ENCODE results near the gene VWA1.

The VWA1 gene

DNA sequence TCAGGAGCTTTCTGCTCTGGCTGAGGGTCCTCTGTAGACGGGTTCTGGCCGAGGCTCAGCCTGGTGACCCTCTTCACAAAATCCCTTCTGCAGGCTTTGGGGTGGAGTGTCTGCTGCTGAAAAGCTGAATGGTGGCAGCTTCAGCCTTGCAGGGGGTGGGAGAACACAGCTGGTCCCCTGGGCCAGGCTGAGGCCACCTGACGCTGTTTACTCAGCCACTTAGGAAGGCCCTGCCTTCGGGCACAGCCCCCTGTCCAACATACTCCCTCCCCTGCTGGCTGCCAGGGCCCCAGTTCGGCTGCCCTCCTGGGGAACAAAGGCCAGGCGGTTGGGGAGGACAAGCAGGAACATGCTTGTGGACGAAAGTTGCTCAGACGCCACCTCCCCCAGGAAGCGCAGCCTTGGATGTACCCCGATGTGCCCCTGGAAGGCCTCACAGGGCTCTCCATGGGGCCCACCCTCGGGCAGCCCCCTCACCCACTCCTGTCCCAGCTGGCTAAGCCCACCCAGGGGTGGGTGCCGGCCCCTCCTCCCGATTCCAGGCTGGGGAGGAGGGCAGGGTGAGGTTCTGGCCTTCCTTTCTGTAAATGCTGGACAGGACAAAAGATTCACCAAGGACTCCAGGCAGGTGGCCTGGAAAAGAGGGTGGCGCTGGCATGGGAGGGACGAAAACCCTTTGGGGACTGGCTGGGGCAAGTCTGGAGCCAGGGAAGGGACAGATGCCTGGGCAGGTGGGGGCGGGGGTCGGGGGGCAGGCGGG lies 14.2 kb upstream of the VWA1 start, which contains the start of gene ANKRD65:
Gene ANKRD65, minus strand, starts transcription at position 130 of the 760 bp plus-strand sequence. CDS start 271 bp downstream, outside the sequence.
- TF ChIP-seq, protein P1, sequence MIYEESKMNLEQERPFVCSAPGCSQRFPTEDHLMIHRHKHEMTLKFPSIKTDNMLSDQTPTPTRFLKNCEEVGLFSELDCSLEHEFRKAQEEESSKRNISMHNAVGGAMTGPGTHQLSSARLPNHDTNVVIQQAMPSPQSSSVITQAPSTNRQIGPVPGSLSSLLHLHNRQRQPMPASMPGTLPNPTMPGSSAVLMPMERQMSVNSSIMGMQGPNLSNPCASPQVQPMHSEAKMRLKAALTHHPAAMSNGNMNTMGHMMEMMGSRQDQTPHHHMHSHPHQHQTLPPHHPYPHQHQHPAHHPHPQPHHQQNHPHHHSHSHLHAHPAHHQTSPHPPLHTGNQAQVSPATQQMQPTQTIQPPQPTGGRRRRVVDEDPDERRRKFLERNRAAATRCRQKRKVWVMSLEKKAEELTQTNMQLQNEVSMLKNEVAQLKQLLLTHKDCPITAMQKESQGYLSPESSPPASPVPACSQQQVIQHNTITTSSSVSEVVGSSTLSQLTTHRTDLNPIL (CRISPR knock-in tag; IDR thresholded peaks at IDR 0.05; ENCODE audit: low read depth): no peak
- no peak for TF ChIP-seq PPARA (CRISPR knock-in tag; IDR thresholded peaks at IDR 0.05; ENCODE audit: borderline replicate concordance)
- no peak for TF ChIP-seq OSR1 (CRISPR knock-in tag; IDR thresholded peaks at IDR 0.05)
- TF ChIP-seq ARNTL (CRISPR knock-in tag; IDR thresholded peaks at IDR 0.05; ENCODE audit: borderline replicate concordance, low read depth): no peak
- TF ChIP-seq, protein P2, sequence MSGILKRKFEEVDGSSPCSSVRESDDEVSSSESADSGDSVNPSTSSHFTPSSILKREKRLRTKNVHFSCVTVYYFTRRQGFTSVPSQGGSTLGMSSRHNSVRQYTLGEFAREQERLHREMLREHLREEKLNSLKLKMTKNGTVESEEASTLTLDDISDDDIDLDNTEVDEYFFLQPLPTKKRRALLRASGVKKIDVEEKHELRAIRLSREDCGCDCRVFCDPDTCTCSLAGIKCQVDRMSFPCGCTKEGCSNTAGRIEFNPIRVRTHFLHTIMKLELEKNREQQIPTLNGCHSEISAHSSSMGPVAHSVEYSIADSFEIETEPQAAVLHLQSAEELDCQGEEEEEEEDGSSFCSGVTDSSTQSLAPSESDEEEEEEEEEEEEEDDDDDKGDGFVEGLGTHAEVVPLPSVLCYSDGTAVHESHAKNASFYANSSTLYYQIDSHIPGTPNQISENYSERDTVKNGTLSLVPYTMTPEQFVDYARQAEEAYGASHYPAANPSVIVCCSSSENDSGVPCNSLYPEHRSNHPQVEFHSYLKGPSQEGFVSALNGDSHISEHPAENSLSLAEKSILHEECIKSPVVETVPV (CRISPR knock-in tag; IDR thresholded peaks at IDR 0.05): no peak
- no peak for TF ChIP-seq GLIS3 (CRISPR knock-in tag; IDR thresholded peaks at IDR 0.05)
- TF ChIP-seq, protein P3, sequence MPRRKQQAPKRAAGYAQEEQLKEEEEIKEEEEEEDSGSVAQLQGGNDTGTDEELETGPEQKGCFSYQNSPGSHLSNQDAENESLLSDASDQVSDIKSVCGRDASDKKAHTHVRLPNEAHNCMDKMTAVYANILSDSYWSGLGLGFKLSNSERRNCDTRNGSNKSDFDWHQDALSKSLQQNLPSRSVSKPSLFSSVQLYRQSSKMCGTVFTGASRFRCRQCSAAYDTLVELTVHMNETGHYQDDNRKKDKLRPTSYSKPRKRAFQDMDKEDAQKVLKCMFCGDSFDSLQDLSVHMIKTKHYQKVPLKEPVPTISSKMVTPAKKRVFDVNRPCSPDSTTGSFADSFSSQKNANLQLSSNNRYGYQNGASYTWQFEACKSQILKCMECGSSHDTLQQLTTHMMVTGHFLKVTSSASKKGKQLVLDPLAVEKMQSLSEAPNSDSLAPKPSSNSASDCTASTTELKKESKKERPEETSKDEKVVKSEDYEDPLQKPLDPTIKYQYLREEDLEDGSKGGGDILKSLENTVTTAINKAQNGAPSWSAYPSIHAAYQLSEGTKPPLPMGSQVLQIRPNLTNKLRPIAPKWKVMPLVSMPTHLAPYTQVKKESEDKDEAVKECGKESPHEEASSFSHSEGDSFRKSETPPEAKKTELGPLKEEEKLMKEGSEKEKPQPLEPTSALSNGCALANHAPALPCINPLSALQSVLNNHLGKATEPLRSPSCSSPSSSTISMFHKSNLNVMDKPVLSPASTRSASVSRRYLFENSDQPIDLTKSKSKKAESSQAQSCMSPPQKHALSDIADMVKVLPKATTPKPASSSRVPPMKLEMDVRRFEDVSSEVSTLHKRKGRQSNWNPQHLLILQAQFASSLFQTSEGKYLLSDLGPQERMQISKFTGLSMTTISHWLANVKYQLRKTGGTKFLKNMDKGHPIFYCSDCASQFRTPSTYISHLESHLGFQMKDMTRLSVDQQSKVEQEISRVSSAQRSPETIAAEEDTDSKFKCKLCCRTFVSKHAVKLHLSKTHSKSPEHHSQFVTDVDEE (CRISPR knock-in tag; IDR thresholded peaks at IDR 0.05): no peak
- no peak for TF ChIP-seq CSDC2 (CRISPR knock-in tag; IDR thresholded peaks at IDR 0.05)
- TF ChIP-seq ZNF70 (CRISPR knock-in tag; IDR thresholded peaks at IDR 0.05): no peak
- no peak for TF ChIP-seq ZFP30 (CRISPR knock-in tag; IDR thresholded peaks at IDR 0.05)
- TF ChIP-seq ZFP3 (CRISPR knock-in tag; IDR thresholded peaks at IDR 0.05): no peak
- no peak for TF ChIP-seq RARB (CRISPR knock-in tag; IDR thresholded peaks at IDR 0.05)
- TF ChIP-seq ZNF8 (CRISPR knock-in tag; IDR thresholded peaks at IDR 0.05): no peak
- TF ChIP-seq ESRRG (CRISPR knock-in tag; IDR thresholded peaks at IDR 0.05): no peak
- no peak for TF ChIP-seq TOX (CRISPR knock-in tag; IDR thresholded peaks at IDR 0.05; ENCODE audit: borderline replicate concordance)
- TF ChIP-seq ISL1 (CRISPR knock-in tag; IDR thresholded peaks at IDR 0.05): no peak
- ATAC-seq: no peak

DNA sequence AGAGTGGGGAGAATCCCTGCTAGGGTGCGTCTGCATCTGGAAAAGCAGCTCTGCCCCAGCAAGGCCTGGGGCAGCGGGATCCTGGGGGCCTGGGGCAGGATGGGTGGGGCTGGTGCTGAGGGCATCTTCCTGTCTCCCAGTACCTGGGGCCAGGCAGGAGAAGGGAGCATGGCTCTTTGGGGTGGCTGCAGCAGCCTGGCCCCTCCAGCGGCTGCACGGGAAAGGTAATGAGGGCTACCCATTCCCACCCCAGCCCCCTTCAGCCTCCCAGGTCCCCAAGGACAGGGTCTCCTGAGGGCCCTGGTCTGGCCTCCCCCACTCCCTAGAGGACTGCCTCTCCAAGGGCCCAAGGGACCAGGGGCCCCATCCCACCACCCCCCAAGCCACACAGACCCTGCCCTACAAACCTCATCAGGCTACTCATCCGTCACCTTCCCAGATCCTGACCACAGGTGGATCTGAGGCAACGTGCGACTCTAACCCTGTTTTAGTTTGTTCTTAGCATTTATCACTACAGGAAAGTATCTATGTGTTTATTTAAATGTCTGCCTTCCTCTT lies 13.5 kb upstream of the VWA1 start:
- no peak for TF ChIP-seq ZFP30 (CRISPR knock-in tag; IDR thresholded peaks at IDR 0.05)
- ATAC-seq: no peak

DNA sequence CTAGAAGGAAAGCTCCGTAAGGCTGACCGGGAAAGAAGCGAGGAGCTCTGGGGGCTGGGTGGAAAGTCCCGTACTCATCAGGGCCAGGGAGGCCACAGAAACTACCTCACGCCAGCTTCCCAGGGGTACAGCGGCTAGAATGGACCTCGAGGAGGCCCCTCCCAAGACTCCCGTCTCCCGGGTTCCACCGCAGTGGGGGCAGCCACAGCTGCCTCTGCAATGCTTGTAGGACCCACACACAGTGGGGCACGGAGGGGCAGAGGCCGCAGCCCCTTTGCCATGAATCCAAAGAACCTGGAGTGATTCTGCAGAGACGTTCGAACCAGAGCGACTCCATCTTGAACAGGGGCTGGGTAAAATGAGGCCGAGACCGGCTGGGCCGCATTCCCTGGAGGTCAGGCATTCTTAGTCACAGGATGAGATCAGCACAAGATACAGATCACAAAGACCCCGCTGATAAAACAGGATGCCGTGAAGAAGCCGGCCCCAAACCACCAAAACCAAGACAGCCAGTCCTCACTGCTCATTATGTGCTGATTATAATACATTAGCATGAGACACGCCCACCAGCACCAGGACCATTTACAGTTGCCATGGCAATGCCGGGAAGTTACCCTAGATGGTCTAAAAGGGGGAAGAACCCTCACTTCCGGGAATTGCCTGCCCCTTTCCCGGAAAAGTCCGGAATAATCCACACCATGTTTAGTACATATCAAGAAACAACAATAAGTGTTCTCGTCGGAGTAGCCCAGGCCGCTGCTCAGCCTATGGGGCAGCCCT lies 12.8 kb upstream of the VWA1 start:
- ATAC-seq: peak; percentile 10; the same call in 1 of the 3 replicates
- no peak for TF ChIP-seq TOX (CRISPR knock-in tag; IDR thresholded peaks at IDR 0.05; ENCODE audit: borderline replicate concordance)
- TF ChIP-seq RARB (CRISPR knock-in tag; IDR thresholded peaks at IDR 0.05): no peak
- no peak for TF ChIP-seq PPARA (CRISPR knock-in tag; IDR thresholded peaks at IDR 0.05; ENCODE audit: borderline replicate concordance)
- TF ChIP-seq, protein P3 (CRISPR knock-in tag; IDR thresholded peaks at IDR 0.05): no peak
- TF ChIP-seq ZNF70 (CRISPR knock-in tag; IDR thresholded peaks at IDR 0.05): no peak
- peak; percentile 51; the same call in 1 of the 2 replicates for TF ChIP-seq ZC3H10 (CRISPR knock-in tag; IDR thresholded peaks at IDR 0.05)
- peak; percentile 97 for TF ChIP-seq CSDC2 (CRISPR knock-in tag; IDR thresholded peaks at IDR 0.05)
- TF ChIP-seq, protein P2 (CRISPR knock-in tag; IDR thresholded peaks at IDR 0.05): 0 out of 2 replicates have a peak, but pooled peaks have one; percentile 26
- TF ChIP-seq GLIS3 (CRISPR knock-in tag; IDR thresholded peaks at IDR 0.05): no peak
- no peak for TF ChIP-seq BACH2 (CRISPR knock-in tag; IDR thresholded peaks at IDR 0.05; ENCODE audit: borderline replicate concordance)
- peak; percentile 58; the same call in 1 of the 2 replicates for TF ChIP-seq ZNF565 (CRISPR knock-in tag; conservative IDR thresholded peaks at IDR 0.05; ENCODE audit: low read depth)
- no peak for TF ChIP-seq TCF4 (CRISPR knock-in tag; IDR thresholded peaks at IDR 0.05; ENCODE audit: borderline replicate concordance)
- TF ChIP-seq, protein P1 (CRISPR knock-in tag; IDR thresholded peaks at IDR 0.05; ENCODE audit: low read depth): no peak
- TF ChIP-seq ZNF8 (CRISPR knock-in tag; IDR thresholded peaks at IDR 0.05): peak; percentile 51; the same call in 1 of the 2 replicates
- TF ChIP-seq SNAI2 (CRISPR knock-in tag; IDR thresholded peaks at IDR 0.05): peak; percentile 97
- TF ChIP-seq ZFP3 (CRISPR knock-in tag; IDR thresholded peaks at IDR 0.05): peak; percentile 87
